OCI-LY7 (cell line): Measurements from ENCODE around the gene RFT1. TPM values are rescaled to one million over a fixed set of nuclear protein-coding genes. Genes with fewer than 3 reads are reported as not detected.
A peak's percentile ranks its signal among the peaks of the same experiment; 100 is the strongest.

ENCODE experiments used
- BruUV-seq: library from RNA; stranded (reverse); fragments of 400-500 nt; replicated peaks from 2 replicates; lab custom pipeline; 2021; lab: Mats Ljungman, UMichigan
- CTCF ChIA-PET: fragments of 300-600 bp; sonication (Branson Sonifier 250); formaldehyde crosslinking; loops from one replicate; lab custom pipeline; 2022; ENCODE audit warnings: antibody characterized with exemption; ENCODE audit not compliant: unreplicated experiment; lab: Charles Lee
- POLR2A ChIA-PET: fragments of 300-600 bp; sonication (Branson Sonifier 250); formaldehyde crosslinking; loops from one replicate; lab custom pipeline; 2022; ENCODE audit warnings: antibody characterized with exemption; lab: Charles Lee
- DNase-seq: peaks from one replicate; pipeline ENCODE4 v3.0.0-alpha.2; 2015; ENCODE audit warnings: low spot score
- H2AFZ ChIP-seq: fragments of 200-600 bp; sonication (generic), shearing (Covaris generic); 2 replicates; pipeline ENCODE4 v1.6.1; 2014; ENCODE audit warnings: mild to moderate bottlenecking, antibody characterized with exemption, low read length, moderate library complexity
- H3K27ac ChIP-seq: fragments of 200-600 bp; sonication (generic); 2 replicates; pipeline ENCODE4 v1.5.1; 2014; ENCODE audit warnings: mixed run types, low read depth, mild to moderate bottlenecking, moderate library complexity, low read length, inconsistent platforms; ENCODE audit not compliant: poor library complexity, severe bottlenecking
- H3K36me3 ChIP-seq: fragments of 200-600 bp; sonication (generic); 2 replicates; pipeline ENCODE4 v1.6.1; 2014; ENCODE audit warnings: mild to moderate bottlenecking, antibody characterized with exemption, low read length, moderate library complexity, mixed read lengths; ENCODE audit not compliant: insufficient read depth
- H3K4me1 ChIP-seq: fragments of 200-600 bp; sonication (generic); 2 replicates; pipeline ENCODE4 v1.5.1; 2014; ENCODE audit warnings: mild to moderate bottlenecking, low read length; ENCODE audit not compliant: insufficient read depth, poor library complexity, severe bottlenecking
- H3K4me2 ChIP-seq: fragments of 200-600 bp; sonication (generic); 2 replicates; pipeline ENCODE4 v1.6.1; 2014; ENCODE audit warnings: mild to moderate bottlenecking, low read length
- H3K4me3 ChIP-seq: fragments of 200-600 bp; sonication (generic); 2 replicates; pipeline ENCODE4 v1.5.1; 2014; ENCODE audit warnings: mild to moderate bottlenecking, low read depth, low read length; ENCODE audit not compliant: poor library complexity, severe bottlenecking
- H3K79me2 ChIP-seq: fragments of 200-600 bp; sonication (generic); 2 replicates; pipeline ENCODE4 v1.6.1; 2016; ENCODE audit warnings: low read depth, mild to moderate bottlenecking, low read length, moderate library complexity, mixed read lengths; ENCODE audit not compliant: insufficient read depth
- H3K9me2 ChIP-seq: fragments of 200-600 bp; sonication (generic); 2 replicates; pipeline ENCODE4 v1.6.1; 2016; ENCODE audit warnings: mild to moderate bottlenecking, low read length, mixed read lengths; ENCODE audit not compliant: insufficient read depth
- H3K9me3 ChIP-seq: fragments of 200-600 bp; sonication (generic); 2 replicates; pipeline ENCODE4 v1.6.1; 2014; ENCODE audit warnings: mild to moderate bottlenecking, mixed run types, low read length, mixed read lengths
- H4K20me1 ChIP-seq: fragments of 200-600 bp; sonication (generic); 2 replicates; pipeline ENCODE4 v1.6.1; 2014; ENCODE audit warnings: mild to moderate bottlenecking, antibody characterized with exemption, low read length, moderate library complexity, mixed read lengths; ENCODE audit not compliant: insufficient read depth
- EZH2phosphoT487 ChIP-seq: fragments of 200-600 bp; sonication (generic); IDR thresholded peaks from 2 replicates; pipeline ENCODE4 v1.6.1; 2018; ENCODE audit warnings: low read depth, borderline replicate concordance, mild to moderate bottlenecking, mixed run types, antibody characterized with exemption, low read length, moderate library complexity, mixed read lengths
- intact Hi-C: fragments of 100-400 bp; cut with micrococcal nuclease; formaldehyde crosslinking; loops from one replicate; pipeline ENCODE4 v1.10.0; 2022; ENCODE audit not compliant: unreplicated experiment
- total RNA-seq, 2 experiments: library from RNA; depleted of rRNA in 1 of 2; stranded (reverse); fragments of >200 nt in 1 of 2; shearing (Covaris generic) in 1 of 2; gene quantifications; 2 replicates each; pipeline ENCODE4 v1.2.3, GENCODE V29; 2014 to 2022
- TF ChIP-seq, protein P1 (sequence below): fragments of 200-600 bp; sonication (generic); conservative IDR thresholded peaks from 2 replicates; pipeline ENCODE4 v1.5.1; 2014; ENCODE audit warnings: mild to moderate bottlenecking, antibody characterized with exemption, low read length, moderate library complexity, mixed read lengths

Gene RFT1
- total RNA-seq, 2 experiments from 2014 or later: 9.9 to 34.7 TPM

DNA sequence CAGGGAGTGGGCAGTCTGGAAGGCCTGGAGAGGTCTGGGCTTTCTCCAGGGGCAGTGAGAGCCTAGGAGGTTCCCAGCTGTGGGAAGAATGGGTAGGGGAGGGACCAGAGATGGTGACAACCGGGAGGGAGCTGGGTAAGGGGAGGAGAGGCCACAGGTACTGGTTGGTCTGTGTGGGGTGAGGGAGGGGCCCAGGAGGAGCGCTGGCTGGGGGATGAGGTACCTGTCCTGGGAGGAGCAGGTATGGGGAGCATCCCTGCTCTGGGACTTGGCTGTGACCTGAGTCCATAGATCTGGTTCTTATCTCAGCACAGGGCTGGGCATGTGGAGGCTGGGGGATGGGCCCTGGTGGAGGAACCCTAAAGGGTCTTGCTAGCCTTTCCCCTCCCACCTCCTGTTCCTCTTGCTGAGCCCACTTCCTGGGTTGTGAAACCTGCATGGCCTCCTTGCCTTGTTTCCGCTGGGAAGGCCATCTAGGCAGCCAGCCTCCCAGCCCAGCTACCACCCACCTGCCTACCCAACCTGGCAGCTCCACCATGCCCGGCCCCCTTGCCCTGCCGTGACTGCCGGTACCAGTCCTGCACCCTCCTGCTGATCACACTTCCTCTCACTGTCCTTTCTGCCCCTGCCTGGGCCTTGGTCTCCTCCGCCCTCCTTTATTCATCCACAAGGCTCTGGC, 41.7 kb upstream of the RFT1 start:
- peak overlapping the region; percentile 94 for H3K27ac ChIP-seq
- H3K36me3 ChIP-seq: peaks cover 66% of the 10 kb centered on the region
- H3K4me3 ChIP-seq: peak overlapping the region; percentile 53
- H3K4me1 ChIP-seq: peaks cover 100% of the 10 kb centered on the region
- no TSS peak for BruUV-seq
- peak overlapping the region; percentile 91 for H3K4me2 ChIP-seq
- no peaks in the 10 kb centered on the region for H3K9me2 ChIP-seq
- intact Hi-C loops: loop anchor here (1.0 kb wide), 1 partner anchor 42 kb away; the partner anchor contains the start of gene RFT1
- TF ChIP-seq, protein P1, sequence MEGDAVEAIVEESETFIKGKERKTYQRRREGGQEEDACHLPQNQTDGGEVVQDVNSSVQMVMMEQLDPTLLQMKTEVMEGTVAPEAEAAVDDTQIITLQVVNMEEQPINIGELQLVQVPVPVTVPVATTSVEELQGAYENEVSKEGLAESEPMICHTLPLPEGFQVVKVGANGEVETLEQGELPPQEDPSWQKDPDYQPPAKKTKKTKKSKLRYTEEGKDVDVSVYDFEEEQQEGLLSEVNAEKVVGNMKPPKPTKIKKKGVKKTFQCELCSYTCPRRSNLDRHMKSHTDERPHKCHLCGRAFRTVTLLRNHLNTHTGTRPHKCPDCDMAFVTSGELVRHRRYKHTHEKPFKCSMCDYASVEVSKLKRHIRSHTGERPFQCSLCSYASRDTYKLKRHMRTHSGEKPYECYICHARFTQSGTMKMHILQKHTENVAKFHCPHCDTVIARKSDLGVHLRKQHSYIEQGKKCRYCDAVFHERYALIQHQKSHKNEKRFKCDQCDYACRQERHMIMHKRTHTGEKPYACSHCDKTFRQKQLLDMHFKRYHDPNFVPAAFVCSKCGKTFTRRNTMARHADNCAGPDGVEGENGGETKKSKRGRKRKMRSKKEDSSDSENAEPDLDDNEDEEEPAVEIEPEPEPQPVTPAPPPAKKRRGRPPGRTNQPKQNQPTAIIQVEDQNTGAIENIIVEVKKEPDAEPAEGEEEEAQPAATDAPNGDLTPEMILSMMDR: no peak
- TF ChIP-seq EZH2phosphoT487: no peak
- ChIA-PET CTCF (interaction anchor here (0.6 to 1.8 kb wide), 4 partner anchors 9 to 43 kb away, joined by 3 to 8 read pairs (median 4); partner anchors contain the start of gene PRKCD), POLR2A (interaction anchor here (0.6 to 3.8 kb wide), 6 partner anchors 12 to 34 kb away, joined by 3 to 11 read pairs (median 4); no protein-coding TSS in a partner anchor)
- no peaks in the 10 kb centered on the region for H3K9me3 ChIP-seq
- H4K20me1 ChIP-seq: no peaks in the 10 kb centered on the region
- peak; percentile 54 for DNase-seq
- H3K79me2 ChIP-seq: peaks cover 95% of the 10 kb centered on the region
- H2AFZ ChIP-seq: no peak overlapping the region

DNA sequence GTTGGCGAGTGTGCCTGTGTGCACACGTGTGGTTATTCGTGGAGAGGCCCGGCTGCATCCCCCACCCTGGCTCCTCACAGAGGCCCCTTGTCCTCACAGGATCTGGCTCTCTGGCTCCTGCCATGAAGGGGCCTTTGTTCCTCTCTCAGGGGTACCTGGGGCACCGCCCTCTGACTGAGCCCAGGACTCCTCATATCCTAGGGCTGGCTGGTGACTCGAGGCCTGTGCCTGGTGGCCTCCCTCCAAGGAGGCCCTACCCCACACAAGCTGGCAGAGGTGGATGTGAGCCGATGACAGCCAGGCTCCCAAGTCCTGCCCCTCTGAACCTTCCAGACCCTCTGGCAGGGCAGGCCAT, 40.8 kb upstream of the RFT1 start:
- intact Hi-C loops: no loop called here
- no peaks in the 10 kb centered on the region for H3K9me3 ChIP-seq
- H3K9me2 ChIP-seq: no peaks in the 10 kb centered on the region
- H3K27ac ChIP-seq: peak overlapping the region; percentile 94
- H2AFZ ChIP-seq: no peak overlapping the region
- peaks cover 100% of the 10 kb centered on the region for H3K4me1 ChIP-seq
- TF ChIP-seq EZH2phosphoT487: no peak
- TF ChIP-seq, protein P1: no peak
- CTCF ChIA-PET: no interaction called here
- peaks cover 95% of the 10 kb centered on the region for H3K79me2 ChIP-seq
- H3K4me3 ChIP-seq: peak overlapping the region; percentile 53
- no peaks in the 10 kb centered on the region for H4K20me1 ChIP-seq
- DNase-seq: peak; percentile 25
- POLR2A ChIA-PET: interaction anchor here (1.7 to 3.8 kb wide), 3 partner anchors 11 to 20 kb away, joined by 5 to 11 read pairs (median 10); no protein-coding TSS in a partner anchor
- H3K4me2 ChIP-seq: peak overlapping the region; percentile 91
- no TSS peak for BruUV-seq
- peaks cover 69% of the 10 kb centered on the region for H3K36me3 ChIP-seq
